Endothelial cell of umbilical vein (primary cell): Measurements from ENCODE around the gene SH3BP4. TPM values are rescaled to one million over a fixed set of nuclear protein-coding genes. Genes with fewer than 3 reads are reported as not detected.

Source experiments
- BruUV-seq: library from RNA; stranded (reverse); fragments of 400-500 nt; replicated peaks from 2 replicates; lab custom pipeline; 2021; lab: Mats Ljungman, UMichigan
- CTCF ChIA-PET: fragments of 300-600, 350-600 bp; sonication (Branson Sonifier 250); formaldehyde crosslinking; loops from one replicate; lab custom pipeline; 2021; ENCODE audit warnings: antibody characterized with exemption, inconsistent platforms; lab: Charles Lee
- POLR2A ChIA-PET: fragments of 300-600, 350-600 bp; sonication (Branson Sonifier 250); formaldehyde crosslinking; loops from one replicate; lab custom pipeline; 2021; ENCODE audit warnings: antibody characterized with exemption, inconsistent platforms; lab: Charles Lee
- DNase-seq: peaks from one replicate; pipeline ENCODE4 v3.0.0-alpha.2; 2011; ENCODE audit warnings: low read depth, low spot score
- FAIRE-seq: peaks from 2 replicates; lab custom pipeline; 2011; peaks lifted over from hg19 to GRCh38; lab: Jason Lieb, UNC
- H2AFZ ChIP-seq: 2 replicates; pipeline ENCODE4 v1.6.0; 2012; ENCODE audit warnings: low read depth, low read length, control low read depth, inconsistent platforms
- H3K27ac ChIP-seq: 2 replicates; pipeline ENCODE4 v1.5.1; 2011; ENCODE audit warnings: low read depth, mild to moderate bottlenecking, control low read depth, low read length, moderate library complexity; ENCODE audit not compliant: insufficient read depth
- H3K27me3 ChIP-seq, 2 experiments: 2 replicates each; pipeline versions ENCODE4 v1.6.0 to v1.6.1; 2011; ENCODE audit warnings: low read length in 2 of 2, mixed read lengths in 1 of 2; ENCODE audit not compliant: control insufficient read depth in 2 of 2, insufficient read depth in 2 of 2
- H3K36me3 ChIP-seq, 2 experiments: 2 replicates in 1 of 2; 3 replicates in 1 of 2; pipeline ENCODE4 v1.5.1; 2011; ENCODE audit warnings: low read length in 2 of 2, mild to moderate bottlenecking in 1 of 2, moderate library complexity in 1 of 2; ENCODE audit not compliant: control insufficient read depth in 2 of 2, insufficient read depth in 2 of 2; ENCODE audit errors: extremely low read depth in 1 of 2
- H3K4me1 ChIP-seq: 3 replicates; pipeline ENCODE4 v1.5.1; 2011; ENCODE audit warnings: mild to moderate bottlenecking, low read length; ENCODE audit not compliant: control insufficient read depth, insufficient read depth; ENCODE audit errors: extremely low read depth
- H3K4me2 ChIP-seq: 2 replicates; pipeline ENCODE4 v1.6.1; 2011; ENCODE audit warnings: low read length, control low read depth, mixed read lengths; ENCODE audit not compliant: insufficient read depth
- H3K4me3 ChIP-seq, 3 experiments: fragments of 200-600 bp in 1 of 3; sonication (generic), shearing (Covaris generic) in 1 of 3; replicated peaks in 1 of 3; 2 replicates each; pipeline ENCODE4 v1.5.1; 2011 to 2016; ENCODE audit warnings: control low read depth in 3 of 3, low read length in 3 of 3, mild to moderate bottlenecking in 2 of 3, inconsistent platforms in 1 of 3, low read depth in 1 of 3, moderate library complexity in 1 of 3; ENCODE audit not compliant: insufficient read depth in 1 of 3
- H3K79me2 ChIP-seq: 2 replicates; pipeline ENCODE4 v1.6.0; 2012; ENCODE audit warnings: low read length, inconsistent platforms; ENCODE audit not compliant: control insufficient read depth, insufficient read depth
- H3K9ac ChIP-seq: replicated peaks from 2 replicates; pipeline ENCODE3; 2011; ENCODE audit warnings: low read length, control low read depth; ENCODE audit not compliant: insufficient read depth; ENCODE audit errors: extremely low read depth
- H3K9me1 ChIP-seq: replicated peaks from 3 replicates; pipeline ENCODE4 v1.6.0; 2011; ENCODE audit warnings: mild to moderate bottlenecking, low read length; ENCODE audit not compliant: control insufficient read depth, insufficient read depth; ENCODE audit errors: extremely low read depth
- H3K9me3 ChIP-seq: replicated peaks from 2 replicates; pipeline ENCODE4 v1.5.1; 2012; ENCODE audit warnings: low read length, inconsistent platforms; ENCODE audit not compliant: control insufficient read depth, insufficient read depth
- H4K20me1 ChIP-seq: replicated peaks from 2 replicates; pipeline ENCODE3; 2011; ENCODE audit warnings: mild to moderate bottlenecking, low read length; ENCODE audit not compliant: control insufficient read depth, insufficient read depth; ENCODE audit errors: extremely low read depth
- EZH2 ChIP-seq: IDR thresholded peaks from 2 replicates; pipeline ENCODE4 v1.6.1; 2012; ENCODE audit warnings: borderline replicate concordance, low read depth, mild to moderate bottlenecking, moderate library complexity, low read length, inconsistent platforms; ENCODE audit not compliant: severe bottlenecking
- GATA2 ChIP-seq: IDR thresholded peaks from 2 replicates; pipeline ENCODE4 v1.7.0; 2011; ENCODE audit warnings: low read depth, mild to moderate bottlenecking, moderate library complexity, mixed read lengths, low read length; ENCODE audit not compliant: insufficient read length, insufficient read depth
- MAX ChIP-seq: IDR thresholded peaks from 2 replicates; pipeline ENCODE4 v1.6.1; 2011; ENCODE audit not compliant: insufficient read depth, insufficient read length
- MYC ChIP-seq: IDR thresholded peaks from one replicate; pipeline ENCODE4 v1.6.1; 2011; ENCODE audit warnings: mild to moderate bottlenecking, low read depth, low read length
- POLR2A ChIP-seq: IDR thresholded peaks from 2 replicates; pipeline ENCODE4 v1.6.1; 2012; ENCODE audit warnings: low read depth, mild to moderate bottlenecking, control low read depth, low read length
- dilution Hi-C: fragments of 300-500 bp; cut with MboI; formaldehyde crosslinking; loops from one replicate; pipeline ENCODE4 v1.15.0; 2019; ENCODE audit warnings: low sequenced_read_pairs; ENCODE audit not compliant: extremely low pct_ligation_motif_present
- intact Hi-C: fragments of 100-400 bp; cut with micrococcal nuclease; formaldehyde crosslinking; loops from one replicate; pipeline ENCODE4 v1.10.0; 2022
- polyA plus RNA-seq, 4 experiments: library from polyadenylated mRNA; depleted of rRNA in 3 of 4; stranded (reverse) in 3 of 4; unstranded in 1 of 4; fragments of >200 nt; gene quantifications; 2 replicates each; pipeline versions ENCODE4 v1.2.1 to v1.2.3, GENCODE V29; 2011 to 2012; ENCODE audit warnings: missing spikeins in 1 of 4
- total RNA-seq: library from RNA; stranded (reverse); gene quantifications from 2 replicates; pipeline ENCODE4 v1.2.3, GENCODE V29; 2021

Gene SH3BP4
- total and polyA plus RNA-seq, 2 donors (not counting 3 experiments of a cell fraction or from before 2014, with no cell fraction given): 85.2 to 100.0 TPM

- H4K20me1 ChIP-seq: no peaks in the 10 kb centered on the region
- H2AFZ ChIP-seq: no peak overlapping the region
- H3K27ac ChIP-seq: no peak overlapping the region
- peaks cover 0 to 3% of the 10 kb centered on the region in 2 experiments for H3K36me3 ChIP-seq
- H3K9me1 ChIP-seq: no peaks in the 10 kb centered on the region
- dilution Hi-C loops (no loop called here), intact Hi-C loops (no loop called here)
- H3K79me2 ChIP-seq: peaks cover 99% of the 10 kb centered on the region
- no peak overlapping the region for H3K4me3 ChIP-seq
- TF ChIP-seq MYC (no peak), MAX (no peak), EZH2 (no peak), POLR2A (no peak), GATA2 (no peak)
- no peak for FAIRE-seq
- no peaks in the 10 kb centered on the region for H3K27me3 ChIP-seq
- H3K9ac ChIP-seq: no peak overlapping the region
- no peak overlapping the region for H3K4me2 ChIP-seq
- no TSS peak for BruUV-seq
- POLR2A ChIA-PET: no interaction called here
- peaks cover 20% of the 10 kb centered on the region for H3K4me1 ChIP-seq
- no peak for DNase-seq
- CTCF ChIA-PET: no interaction called here
- no peaks in the 10 kb centered on the region for H3K9me3 ChIP-seq
Observed at GRCh38 chr2:234963773-234964615, 12.2 kb downstream of the SH3BP4 start.
